NCI-H2227 (cell line): Measurements from ENCODE around the gene SAP30L.

Source experiments
- DNase-seq: peaks from one replicate; lab custom pipeline; 2025; ENCODE audit not compliant: unreplicated experiment; lab: John Stamatoyannopoulos, UW

SAP30L gene

DNA sequence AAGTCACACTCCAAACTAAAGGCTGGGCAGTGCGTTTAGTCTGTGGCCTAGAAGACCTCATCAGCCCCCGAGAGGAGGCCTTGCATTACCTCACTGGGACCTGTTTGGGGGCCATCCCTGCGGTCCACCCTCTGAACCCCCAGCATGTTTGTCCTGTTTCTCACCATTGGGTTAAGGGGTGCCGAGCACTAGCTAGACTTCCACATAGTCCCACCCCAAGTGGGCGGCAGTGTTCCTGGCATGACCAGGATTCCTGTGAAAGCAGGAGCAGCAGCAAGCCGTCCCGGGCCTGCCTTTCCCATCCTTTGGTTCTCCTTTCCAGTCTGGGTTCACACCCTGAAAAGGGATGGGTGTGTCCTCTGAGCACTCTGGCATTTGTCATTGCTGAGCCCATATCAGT lies 26.6 kb upstream of the SAP30L start:
- no peak for DNase-seq

GRCh38 chr5:154421868-154422267 lies 23.9 kb upstream of the SAP30L start:
- DNase-seq = peak; percentile 3

- DNase-seq = no peak
Observed at GRCh38 chr5:154422298-154422697, 23.5 kb upstream of the SAP30L start.

DNA sequence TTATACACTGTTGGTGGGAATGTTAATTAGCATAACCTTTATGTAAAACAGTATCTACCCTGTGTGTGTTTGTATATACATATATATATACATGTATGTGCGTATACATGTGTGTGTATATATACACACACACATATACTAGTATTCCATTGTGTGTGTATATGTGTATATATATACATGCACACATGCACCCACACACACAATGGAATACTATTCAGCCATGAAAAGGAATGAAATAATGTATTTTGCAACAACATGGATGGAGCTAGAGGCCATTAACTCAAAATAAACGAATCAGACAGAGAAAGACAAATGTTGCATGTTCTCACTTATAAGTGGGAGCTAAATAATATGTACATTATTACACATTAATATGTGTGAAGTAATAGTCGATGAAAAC lies 17.6 kb upstream of the SAP30L start:
- DNase-seq = no peak

- no peak for DNase-seq
Observed at GRCh38 chr5:154429341-154429740, 16.5 kb upstream of the SAP30L start.

- no peak for DNase-seq
Observed at GRCh38 chr5:154430466-154430865, 15.3 kb upstream of the SAP30L start.

DNA sequence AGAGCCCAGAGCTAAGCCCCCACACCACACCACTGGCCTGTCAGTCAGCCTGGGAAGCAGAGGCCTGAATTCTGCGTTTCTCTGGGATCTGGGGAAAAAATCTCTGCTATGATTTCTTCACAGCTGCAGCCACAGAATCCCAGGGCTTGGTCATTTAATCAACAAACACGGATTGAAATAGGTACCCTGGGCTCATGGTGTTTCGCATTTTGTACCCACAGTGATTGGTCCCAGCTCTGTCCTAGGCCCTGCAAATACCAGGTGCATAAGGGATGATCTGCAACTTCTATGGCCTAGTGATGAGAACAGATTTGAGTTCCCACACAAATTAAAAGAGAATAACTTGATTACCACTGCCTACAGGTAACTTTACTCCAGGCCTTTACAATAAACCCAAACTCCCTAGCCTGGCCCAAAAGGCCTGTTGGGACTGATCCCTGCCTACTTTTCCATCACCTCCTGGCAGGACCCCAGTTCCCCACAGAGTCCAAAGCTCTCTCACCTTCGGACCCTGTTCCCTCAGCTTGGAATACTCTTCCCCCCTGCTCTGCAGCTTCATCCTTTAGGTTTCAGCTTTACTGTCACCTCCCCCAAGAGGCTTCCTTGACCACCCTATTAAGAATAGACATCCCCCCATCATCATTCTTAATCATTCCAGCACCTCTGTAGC lies 14.7 kb upstream of the SAP30L start:
- DNase-seq = no peak

- no peak for DNase-seq
Observed at GRCh38 chr5:154435226-154435625, 10.6 kb upstream of the SAP30L start.

- DNase-seq = no peak
Observed at GRCh38 chr5:154437281-154437965, 8.4 kb upstream of the SAP30L start.

GRCh38 chr5:154440540-154440939 lies 5.3 kb upstream of the SAP30L start:
- no peak for DNase-seq

DNA sequence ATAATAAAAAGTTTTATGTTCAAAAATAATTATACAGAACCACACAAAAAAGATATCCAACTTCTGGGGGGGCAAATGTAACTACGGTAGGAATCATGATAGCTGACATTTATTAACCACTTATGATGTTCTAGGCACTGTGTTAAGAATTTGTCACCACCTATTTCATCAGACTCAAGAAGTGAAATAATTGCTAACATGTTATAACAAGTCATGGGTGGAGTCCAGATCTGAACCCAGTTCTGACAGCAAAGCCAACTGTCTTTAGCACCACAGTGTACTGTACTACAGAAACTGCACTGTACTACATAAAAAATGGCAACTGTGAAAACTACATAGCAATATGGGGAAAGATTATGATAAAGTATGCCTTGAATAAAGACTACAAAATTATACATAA lies 3.0 kb upstream of the SAP30L start:
- DNase-seq = no peak

DNA sequence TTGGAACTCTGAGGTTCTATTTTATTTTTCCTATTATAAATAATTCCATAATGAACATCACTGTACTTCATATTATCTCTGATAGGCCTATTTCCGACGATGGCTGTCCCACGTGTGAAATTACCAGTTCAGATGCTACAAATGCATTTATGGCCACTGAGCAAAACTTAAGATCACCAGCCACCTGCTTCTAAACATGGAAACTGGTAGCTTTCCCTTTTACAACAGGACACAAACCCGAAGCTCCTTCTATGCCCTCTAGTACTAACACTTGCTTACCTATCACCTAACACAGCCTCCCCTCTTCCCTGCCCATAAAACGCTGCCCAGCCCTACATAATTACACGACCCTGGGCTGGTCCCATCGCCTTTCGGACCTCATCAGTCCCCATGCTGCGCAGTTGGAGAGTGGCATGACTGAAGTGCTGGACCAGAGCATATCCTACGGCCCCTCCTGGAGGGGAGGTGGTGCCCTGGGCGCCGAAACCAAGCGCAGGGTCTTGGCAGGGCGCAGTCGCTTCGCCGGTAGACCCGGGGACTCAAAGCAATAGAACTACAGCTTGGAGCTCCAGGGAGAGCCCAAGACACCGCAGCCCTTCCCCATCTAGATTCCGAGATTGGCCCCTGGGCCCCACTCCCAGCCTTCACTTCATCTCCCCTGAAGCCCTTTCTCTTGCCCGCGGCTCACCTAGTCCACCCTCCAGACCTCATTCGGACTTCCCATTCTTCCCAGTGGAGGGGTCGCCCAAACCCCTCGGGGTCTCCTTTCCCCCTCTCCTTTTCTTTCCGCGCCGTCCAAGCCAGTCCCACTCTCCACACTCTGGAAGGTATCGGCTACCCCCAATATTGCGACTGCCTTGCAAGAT lies 1.0 kb upstream of the SAP30L start:
- DNase-seq = peak; percentile 5

GRCh38 chr5:154446195-154447088 lies 645 bp downstream of the SAP30L start:
- DNase-seq = peak; percentile 37

GRCh38 chr5:154447089-154447725 lies 1.4 kb downstream of the SAP30L start:
- peak; percentile 37 for DNase-seq

DNA sequence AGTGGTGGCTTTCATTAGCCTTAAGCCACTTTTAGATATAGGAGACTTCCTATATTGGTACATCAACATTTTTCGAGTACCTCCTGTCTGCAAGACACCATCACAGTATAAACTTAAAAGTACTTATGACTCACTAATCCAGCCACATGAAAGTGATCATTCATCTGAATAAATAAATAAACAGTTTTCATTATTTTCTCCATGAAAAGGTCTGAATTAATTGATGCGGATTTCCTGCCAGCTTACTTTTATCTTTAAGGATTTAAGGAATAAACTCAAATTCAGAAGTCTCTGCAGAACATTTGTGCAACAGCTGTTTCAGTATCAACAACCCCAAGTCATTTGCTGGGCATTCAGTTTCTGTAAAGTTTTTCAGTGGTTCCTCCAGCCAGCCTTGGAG lies 4.0 kb downstream of the SAP30L start:
- DNase-seq = no peak

- no peak for DNase-seq
Observed at GRCh38 chr5:154451957-154452356, 6.2 kb downstream of the SAP30L start.

- no peak for DNase-seq
Observed at GRCh38 chr5:154455585-154455984, 9.8 kb downstream of the SAP30L start.

- DNase-seq = no peak
Observed at GRCh38 chr5:154456540-154456939, 10.7 kb downstream of the SAP30L start.

DNA sequence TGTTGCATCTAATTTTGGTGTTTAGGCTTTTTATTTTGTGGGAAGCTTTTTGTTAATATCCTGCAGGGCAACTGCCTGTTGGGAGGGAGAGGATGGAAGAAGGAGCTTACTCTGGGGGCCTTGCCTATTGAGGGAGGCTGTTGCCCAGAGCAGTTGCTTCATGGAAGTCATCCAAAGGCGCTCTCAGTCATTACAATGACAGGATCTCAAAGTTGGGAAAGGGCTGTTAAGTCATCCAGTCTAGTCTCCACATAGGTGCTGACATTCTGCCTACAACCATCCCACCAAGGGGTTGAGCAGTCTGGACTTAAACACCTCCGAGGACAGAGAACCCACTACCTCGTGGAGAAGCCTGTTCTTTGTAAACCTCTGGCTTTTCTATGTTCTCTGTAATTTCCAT lies 13.2 kb downstream of the SAP30L start:
- DNase-seq = no peak

DNA sequence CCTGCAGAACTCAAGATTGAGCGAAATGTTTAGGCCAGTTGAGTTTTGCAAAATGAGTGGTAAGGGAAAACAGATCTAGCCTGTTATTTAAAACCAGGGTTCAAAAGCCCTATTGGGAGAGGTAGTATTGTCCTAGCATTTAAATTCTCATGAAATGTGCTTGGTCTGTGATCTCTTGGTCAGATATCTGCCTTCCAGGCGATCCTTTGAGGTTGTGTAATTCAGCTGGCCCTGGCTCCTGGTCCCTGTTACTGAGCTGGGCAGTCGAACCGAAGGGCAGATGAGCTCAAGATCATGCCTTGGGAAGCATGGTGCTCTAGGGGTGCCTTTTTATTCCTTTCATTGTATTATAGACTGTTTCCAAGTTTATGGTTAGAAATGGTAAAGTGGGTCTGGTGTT lies 14.4 kb downstream of the SAP30L start:
- no peak for DNase-seq
